AG04449 (cell line): ENCODE data around the gene ARMH1.

Experiments used
- CTCF ChIA-PET: fragments of 350-600 bp; formaldehyde crosslinking; extraction: SDS; loops from one replicate; lab custom pipeline; 2021; ENCODE audit warnings: antibody characterized with exemption; lab: Yijun Ruan, JAX
- POLR2A ChIA-PET: fragments of 400-600, 350-600 bp; formaldehyde crosslinking; extraction: SDS; loops from one replicate; lab custom pipeline; 2020; ENCODE audit warnings: antibody characterized with exemption, inconsistent platforms; lab: Yijun Ruan, JAX
- DNase-seq: peaks from one replicate; pipeline ENCODE4 v3.0.0-alpha.2; 2010; ENCODE audit warnings: low read depth, low spot score
- H3K4me3 ChIP-seq: 2 replicates; pipeline ENCODE4 v1.5.1; 2011; ENCODE audit warnings: low read depth, mild to moderate bottlenecking, control low read depth, low read length
- TF ChIP-seq, protein P1 (sequence below): IDR thresholded peaks from one replicate; pipeline ENCODE4 v1.5.1; 2011; ENCODE audit warnings: mild to moderate bottlenecking, moderate library complexity, low read length, control low read depth, inconsistent platforms; ENCODE audit not compliant: insufficient read depth; ENCODE audit errors: missing control alignments

The ARMH1 gene

GRCh38 chr1:44681905-44682882 lies 7.7 kb downstream of the ARMH1 start:
- DNase-seq = no peak
- ChIA-PET CTCF (interaction anchor here (0.9 to 1.0 kb wide), 2 partner anchors 31 to 49 kb away, joined by 3 read pairs; no protein-coding TSS in a partner anchor), POLR2A (no interaction called here)
- no peak overlapping the region for H3K4me3 ChIP-seq
- TF ChIP-seq, protein P1, sequence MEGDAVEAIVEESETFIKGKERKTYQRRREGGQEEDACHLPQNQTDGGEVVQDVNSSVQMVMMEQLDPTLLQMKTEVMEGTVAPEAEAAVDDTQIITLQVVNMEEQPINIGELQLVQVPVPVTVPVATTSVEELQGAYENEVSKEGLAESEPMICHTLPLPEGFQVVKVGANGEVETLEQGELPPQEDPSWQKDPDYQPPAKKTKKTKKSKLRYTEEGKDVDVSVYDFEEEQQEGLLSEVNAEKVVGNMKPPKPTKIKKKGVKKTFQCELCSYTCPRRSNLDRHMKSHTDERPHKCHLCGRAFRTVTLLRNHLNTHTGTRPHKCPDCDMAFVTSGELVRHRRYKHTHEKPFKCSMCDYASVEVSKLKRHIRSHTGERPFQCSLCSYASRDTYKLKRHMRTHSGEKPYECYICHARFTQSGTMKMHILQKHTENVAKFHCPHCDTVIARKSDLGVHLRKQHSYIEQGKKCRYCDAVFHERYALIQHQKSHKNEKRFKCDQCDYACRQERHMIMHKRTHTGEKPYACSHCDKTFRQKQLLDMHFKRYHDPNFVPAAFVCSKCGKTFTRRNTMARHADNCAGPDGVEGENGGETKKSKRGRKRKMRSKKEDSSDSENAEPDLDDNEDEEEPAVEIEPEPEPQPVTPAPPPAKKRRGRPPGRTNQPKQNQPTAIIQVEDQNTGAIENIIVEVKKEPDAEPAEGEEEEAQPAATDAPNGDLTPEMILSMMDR = no peak

- TF ChIP-seq, protein P1 = no peak
- POLR2A ChIA-PET = no interaction called here
- no peak for DNase-seq
- no peak overlapping the region for H3K4me3 ChIP-seq
- CTCF ChIA-PET = interaction anchor here (1.0 kb wide), 1 partner anchor 30 kb away, joined by 3 read pairs; no protein-coding TSS in a partner anchor
Measured at GRCh38 chr1:44682883-44683265, 8.4 kb downstream of the ARMH1 start.

GRCh38 chr1:44684525-44684924 lies 10.0 kb downstream of the ARMH1 start:
- TF ChIP-seq, protein P1 = no peak

GRCh38 chr1:44685218-44685617 lies 10.7 kb downstream of the ARMH1 start:
- ChIA-PET CTCF (interaction anchor here (1.3 to 1.7 kb wide), 3 partner anchors 9 to 38 kb away, joined by 4 read pairs; no protein-coding TSS in a partner anchor), POLR2A (no interaction called here)
- H3K4me3 ChIP-seq = no peak overlapping the region
- DNase-seq = no peak
- TF ChIP-seq, protein P1 = no peak

More at GRCh38 chr1:44684525-44684924, 10.0 kb downstream of the ARMH1 start:
- POLR2A ChIA-PET = no interaction called here
- H3K4me3 ChIP-seq = no peak overlapping the region
- no peak for DNase-seq
- CTCF ChIA-PET = interaction anchor here (1.3 to 1.7 kb wide), 5 partner anchors 8 to 37 kb away, joined by 4 to 6 read pairs (median 4); partner anchors contain the start of genes ARMH1 and TMEM53

DNA sequence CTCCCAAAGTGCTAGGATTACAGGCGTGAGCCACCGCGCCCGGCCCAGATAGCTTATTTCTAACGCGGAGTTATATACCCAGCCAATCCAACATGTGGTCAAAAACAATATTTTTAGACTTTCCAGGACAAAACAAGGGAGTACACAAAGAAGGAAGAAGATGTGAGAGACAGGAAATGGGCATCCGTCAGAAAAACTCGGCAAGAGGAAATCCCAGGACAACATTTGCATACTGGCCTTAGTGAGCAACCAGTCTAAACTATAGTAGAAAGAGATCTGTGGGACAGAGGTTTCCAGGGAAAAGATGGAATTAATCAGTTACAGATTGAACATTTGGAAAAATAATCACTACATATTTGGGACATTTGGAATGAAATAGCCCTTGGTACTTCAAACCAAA lies 11.4 kb downstream of the ARMH1 start:
- no peak overlapping the region for H3K4me3 ChIP-seq
- TF ChIP-seq, protein P1 = no peak
- CTCF ChIA-PET = interaction anchor here (1.3 to 1.7 kb wide), 2 partner anchors 10 to 33 kb away, joined by 4 read pairs; no protein-coding TSS in a partner anchor
- DNase-seq = no peak
- POLR2A ChIA-PET = no interaction called here
